Stimulated activated naive CD8-positive, alpha-beta T cell treated with anti-CD3 and anti-CD28 coated beads, Interleukin-15, Interleukin-2, amounts not matched to agents 100 ng/mL and 50 ng/mL, for 24 hours (primary cell): ENCODE data around the gene RALGAPA1.
"Not testable (repeated sequence)": the region's sequence is repeated elsewhere in the genome, so short reads cannot be mapped to it uniquely, and the experiment has no call there.

ENCODE experiments used
- H3K27ac Mint-ChIP-seq: one replicate; pipeline ENCODE4 v1.8.0; 2021; ENCODE audit warnings: mild to moderate bottlenecking, mixed read lengths
- H3K27me3 Mint-ChIP-seq: one replicate; pipeline ENCODE4 v1.8.0; 2021; ENCODE audit warnings: mixed read lengths
- H3K36me3 Mint-ChIP-seq: one replicate; pipeline ENCODE4 v1.8.0; 2021; ENCODE audit warnings: low read depth, mixed read lengths
- H3K4me1 Mint-ChIP-seq: one replicate; pipeline ENCODE4 v1.8.0; 2021; ENCODE audit warnings: low read depth, mixed read lengths
- H3K4me3 Mint-ChIP-seq: one replicate; pipeline ENCODE4 v1.8.0; 2021; ENCODE audit warnings: mild to moderate bottlenecking, mixed read lengths
- H3K9me3 Mint-ChIP-seq: one replicate; pipeline ENCODE4 v1.8.0; 2021; ENCODE audit warnings: mixed read lengths

The RALGAPA1 gene

GRCh38 chr14:35619998-35620397 is 189.1 kb downstream of the RALGAPA1 start:
- not testable (repeated sequence) for H3K4me1 Mint-ChIP-seq, H3K9me3 Mint-ChIP-seq, H3K27me3 Mint-ChIP-seq, H3K27ac Mint-ChIP-seq, H3K4me3 Mint-ChIP-seq
- H3K36me3 Mint-ChIP-seq = peaks cover 63% of the 10 kb centered on the region

- H3K36me3 Mint-ChIP-seq = peaks cover 61% of the 10 kb centered on the region
- not testable (repeated sequence) for H3K27ac Mint-ChIP-seq, H3K9me3 Mint-ChIP-seq, H3K4me3 Mint-ChIP-seq, H3K4me1 Mint-ChIP-seq, H3K27me3 Mint-ChIP-seq
These were observed 189.6 kb downstream of the RALGAPA1 start for GRCh38 chr14:35619461-35619860.

GRCh38 chr14:35617500-35617899 is 191.6 kb downstream of the RALGAPA1 start:
- no peak overlapping the region for H3K27ac Mint-ChIP-seq
- H3K9me3 Mint-ChIP-seq = no peaks in the 10 kb centered on the region
- no peaks in the 10 kb centered on the region for H3K4me1 Mint-ChIP-seq
- H3K36me3 Mint-ChIP-seq = peaks cover 60% of the 10 kb centered on the region
- no peaks in the 10 kb centered on the region for H3K27me3 Mint-ChIP-seq
- no peak overlapping the region for H3K4me3 Mint-ChIP-seq

GRCh38 chr14:35607380-35607779 is 201.7 kb downstream of the RALGAPA1 start:
- Mint-ChIP-seq H3K36me3 (peaks cover 65% of the 10 kb centered on the region), H3K4me3 (no peak overlapping the region), H3K9me3 (no peaks in the 10 kb centered on the region), H3K27me3 (no peaks in the 10 kb centered on the region), H3K4me1 (no peaks in the 10 kb centered on the region), H3K27ac (no peak overlapping the region)

GRCh38 chr14:35600253-35600652 is 208.8 kb downstream of the RALGAPA1 start:
- no peaks in the 10 kb centered on the region for H3K27me3 Mint-ChIP-seq
- H3K27ac Mint-ChIP-seq = no peak overlapping the region
- H3K4me3 Mint-ChIP-seq = no peak overlapping the region
- H3K9me3 Mint-ChIP-seq = peaks cover 8% of the 10 kb centered on the region
- H3K4me1 Mint-ChIP-seq = no peaks in the 10 kb centered on the region
- peaks cover 68% of the 10 kb centered on the region for H3K36me3 Mint-ChIP-seq

- Mint-ChIP-seq H3K4me3 (no peak overlapping the region), H3K9me3 (peaks cover 7% of the 10 kb centered on the region), H3K36me3 (peaks cover 72% of the 10 kb centered on the region), H3K27ac (no peak overlapping the region), H3K27me3 (no peaks in the 10 kb centered on the region), H3K4me1 (no peaks in the 10 kb centered on the region)
These were observed 214.5 kb downstream of the RALGAPA1 start for GRCh38 chr14:35594616-35595015.

- peaks cover 75% of the 10 kb centered on the region for H3K36me3 Mint-ChIP-seq
- H3K27ac Mint-ChIP-seq, H3K4me3 Mint-ChIP-seq, H3K27me3 Mint-ChIP-seq, H3K9me3 Mint-ChIP-seq, H3K4me1 Mint-ChIP-seq: not testable (repeated sequence)
These were observed 221.7 kb downstream of the RALGAPA1 start for GRCh38 chr14:35587373-35587772.

GRCh38 chr14:35578639-35579038 is 230.5 kb downstream of the RALGAPA1 start:
- Mint-ChIP-seq H3K4me1 (no peaks in the 10 kb centered on the region), H3K27ac (no peak overlapping the region), H3K4me3 (no peak overlapping the region), H3K27me3 (no peaks in the 10 kb centered on the region), H3K36me3 (peaks cover 26% of the 10 kb centered on the region), H3K9me3 (no peaks in the 10 kb centered on the region)

GRCh38 chr14:35578135-35578534 is 231.0 kb downstream of the RALGAPA1 start:
- Mint-ChIP-seq H3K9me3 (no peaks in the 10 kb centered on the region), H3K4me3 (no peak overlapping the region), H3K27me3 (no peaks in the 10 kb centered on the region), H3K36me3 (peaks cover 24% of the 10 kb centered on the region), H3K4me1 (no peaks in the 10 kb centered on the region), H3K27ac (no peak overlapping the region)

GRCh38 chr14:35576856-35577255 is 232.2 kb downstream of the RALGAPA1 start:
- Mint-ChIP-seq H3K27me3 (no peaks in the 10 kb centered on the region), H3K9me3 (no peaks in the 10 kb centered on the region), H3K4me1 (no peaks in the 10 kb centered on the region), H3K4me3 (no peak overlapping the region), H3K36me3 (peaks cover 24% of the 10 kb centered on the region), H3K27ac (no peak overlapping the region)

GRCh38 chr14:35576260-35576659 is 232.8 kb downstream of the RALGAPA1 start:
- H3K27me3 Mint-ChIP-seq = no peaks in the 10 kb centered on the region
- H3K4me1 Mint-ChIP-seq = no peaks in the 10 kb centered on the region
- no peaks in the 10 kb centered on the region for H3K9me3 Mint-ChIP-seq
- H3K4me3 Mint-ChIP-seq = no peak overlapping the region
- no peak overlapping the region for H3K27ac Mint-ChIP-seq
- H3K36me3 Mint-ChIP-seq = peaks cover 23% of the 10 kb centered on the region

GRCh38 chr14:35573911-35574310 is 235.2 kb downstream of the RALGAPA1 start:
- Mint-ChIP-seq H3K27me3 (no peaks in the 10 kb centered on the region), H3K9me3 (no peaks in the 10 kb centered on the region), H3K4me1 (no peaks in the 10 kb centered on the region), H3K27ac (no peak overlapping the region), H3K4me3 (no peak overlapping the region), H3K36me3 (peaks cover 19% of the 10 kb centered on the region)

GRCh38 chr14:35571598-35571997 is 237.5 kb downstream of the RALGAPA1 start:
- Mint-ChIP-seq H3K4me3 (no peak overlapping the region), H3K4me1 (no peaks in the 10 kb centered on the region), H3K9me3 (no peaks in the 10 kb centered on the region), H3K27ac (no peak overlapping the region), H3K27me3 (no peaks in the 10 kb centered on the region), H3K36me3 (peaks cover 16% of the 10 kb centered on the region)

GRCh38 chr14:35565871-35566464 is 243.1 kb downstream of the RALGAPA1 start:
- Mint-ChIP-seq H3K4me1 (no peaks in the 10 kb centered on the region), H3K27ac (no peak overlapping the region), H3K36me3 (no peaks in the 10 kb centered on the region), H3K4me3 (no peak overlapping the region), H3K9me3 (no peaks in the 10 kb centered on the region), H3K27me3 (no peaks in the 10 kb centered on the region)

GRCh38 chr14:35558680-35559079 is 250.4 kb downstream of the RALGAPA1 start:
- Mint-ChIP-seq H3K4me1 (no peaks in the 10 kb centered on the region), H3K4me3 (no peak overlapping the region)

GRCh38 chr14:35557221-35557747 is 251.8 kb downstream of the RALGAPA1 start:
- H3K27me3 Mint-ChIP-seq = no peaks in the 10 kb centered on the region

More at GRCh38 chr14:35558680-35559079, 250.4 kb downstream of the RALGAPA1 start:
- Mint-ChIP-seq H3K27me3 (no peaks in the 10 kb centered on the region), H3K36me3 (peaks cover 3% of the 10 kb centered on the region), H3K9me3 (no peaks in the 10 kb centered on the region), H3K27ac (no peak overlapping the region)

More at GRCh38 chr14:35557221-35557747, 251.8 kb downstream of the RALGAPA1 start:
- Mint-ChIP-seq H3K4me3 (no peak overlapping the region), H3K36me3 (peaks cover 3% of the 10 kb centered on the region), H3K9me3 (no peaks in the 10 kb centered on the region), H3K4me1 (no peaks in the 10 kb centered on the region), H3K27ac (no peak overlapping the region)
